Activated B cell treated with CpG ODN at 0.5 μM for 24 hours (primary cell): ENCODE data around the gene ITPA. TPM values are rescaled to one million over a fixed set of nuclear protein-coding genes. Genes with fewer than 3 reads are reported as not detected.

Source experiments
- ATAC-seq: fragments of 200-7000 bp; cut with Tn5 transposase; one replicate; pipeline ENCODE4 v1.10.0; 2021; ENCODE audit warnings: low read depth, mild to moderate bottlenecking, moderate library complexity
- CTCF ChIA-PET: fragments of 350-600 bp; sonication (Branson Sonifier 250); formaldehyde crosslinking; loops from one replicate; lab custom pipeline; 2021; ENCODE audit warnings: antibody characterized with exemption; lab: Charles Lee
- POLR2A ChIA-PET: fragments of 350-600 bp; sonication (Branson Sonifier 250); formaldehyde crosslinking; loops from one replicate; lab custom pipeline; 2021; ENCODE audit warnings: antibody characterized with exemption; lab: Charles Lee
- DNase-seq: peaks from one replicate; pipeline ENCODE4 v3.0.0; 2022
- H3K27ac Mint-ChIP-seq: one replicate; pipeline ENCODE4 v1.8.0; 2020; ENCODE audit warnings: mixed read lengths
- H3K27me3 Mint-ChIP-seq: one replicate; pipeline ENCODE4 v1.8.0; 2021; ENCODE audit warnings: mixed read lengths
- H3K36me3 Mint-ChIP-seq: one replicate; pipeline ENCODE4 v1.8.0; 2021; ENCODE audit warnings: low read depth, mixed read lengths
- H3K4me1 Mint-ChIP-seq: one replicate; pipeline ENCODE4 v1.8.0; 2021; ENCODE audit warnings: mixed read lengths
- H3K4me3 Mint-ChIP-seq: one replicate; pipeline ENCODE4 v1.8.0; 2020; ENCODE audit warnings: mild to moderate bottlenecking, mixed read lengths
- H3K9me3 Mint-ChIP-seq: one replicate; pipeline ENCODE4 v1.8.0; 2020; ENCODE audit warnings: mixed read lengths
- CTCF ChIP-seq: fragments of 200-600 bp; IDR thresholded peaks from one replicate; pipeline ENCODE4 v1.8.0; 2022; ENCODE audit warnings: antibody characterized with exemption, mild to moderate bottlenecking
- intact Hi-C: fragments of 100-400 bp; cut with micrococcal nuclease; formaldehyde crosslinking; loops from one replicate; pipeline ENCODE4 v1.15.1; 2024
- total RNA-seq: library from RNA; stranded (reverse); gene quantifications from 2 replicates; pipeline ENCODE4 v1.2.3, GENCODE V29; 2022

The ITPA gene
- total RNA-seq, 1 donor from 2014 or later = 84.8 TPM

- ChIA-PET CTCF (no interaction called here), POLR2A (no interaction called here)
- peaks cover 19% of the 10 kb centered on the region for H3K36me3 Mint-ChIP-seq
- no peak overlapping the region for H3K4me3 Mint-ChIP-seq
- no peaks in the 10 kb centered on the region for H3K9me3 Mint-ChIP-seq
- intact Hi-C loops = no loop called here
- ATAC-seq (no peak), DNase-seq (no peak)
- TF ChIP-seq CTCF = no peak
- no peak overlapping the region for H3K27ac Mint-ChIP-seq
- H3K27me3 Mint-ChIP-seq = no peaks in the 10 kb centered on the region
- H3K4me1 Mint-ChIP-seq = no peaks in the 10 kb centered on the region
These were observed 46.4 kb downstream of the ITPA start for GRCh38 chr20:3255728-3256127.

DNA sequence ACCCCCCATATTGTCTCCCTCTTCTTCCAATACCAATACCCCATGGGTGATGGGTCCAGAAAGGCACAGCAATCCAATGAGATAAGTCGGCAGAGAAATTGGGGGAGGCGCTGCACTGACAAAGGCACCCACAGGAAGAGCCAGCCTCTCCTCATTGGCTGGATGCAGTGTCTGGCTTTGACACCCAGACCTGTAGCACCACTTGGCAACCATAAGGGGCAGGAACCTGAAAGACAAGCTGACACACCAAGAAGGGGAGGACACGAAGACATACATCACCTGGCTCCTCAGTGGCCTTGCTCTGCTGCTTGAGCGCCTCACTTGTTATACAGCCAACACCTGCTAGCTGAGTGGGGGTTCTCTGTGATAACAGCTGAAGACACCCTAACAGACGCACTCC, 49.1 kb downstream of the ITPA start:
- POLR2A ChIA-PET = no interaction called here
- DNase-seq = no peak
- no peaks in the 10 kb centered on the region for H3K9me3 Mint-ChIP-seq
- H3K4me3 Mint-ChIP-seq = no peak overlapping the region
- CTCF ChIA-PET = no interaction called here
- no peaks in the 10 kb centered on the region for H3K27me3 Mint-ChIP-seq
- no peak for TF ChIP-seq CTCF
- no peaks in the 10 kb centered on the region for H3K4me1 Mint-ChIP-seq
- peaks cover 28% of the 10 kb centered on the region for H3K36me3 Mint-ChIP-seq
- intact Hi-C loops = no loop called here
- ATAC-seq = no peak
- H3K27ac Mint-ChIP-seq = no peak overlapping the region

- DNase-seq (no peak), ATAC-seq (no peak)
- Mint-ChIP-seq H3K27ac (no peak overlapping the region), H3K36me3 (peaks cover 16% of the 10 kb centered on the region), H3K27me3 (no peaks in the 10 kb centered on the region), H3K9me3 (no peaks in the 10 kb centered on the region), H3K4me1 (no peaks in the 10 kb centered on the region), H3K4me3 (no peak overlapping the region)
- ChIA-PET POLR2A (interaction anchor here (0.7 kb wide), 1 partner anchor 54 kb away, joined by 5 read pairs; no protein-coding TSS in a partner anchor), CTCF (no interaction called here)
- no peak for TF ChIP-seq CTCF
- intact Hi-C loops = no loop called here
These were observed 53.3 kb downstream of the ITPA start for GRCh38 chr20:3262566-3262965.

GRCh38 chr20:3270051-3270450, 60.8 kb downstream of the ITPA start:
- TF ChIP-seq CTCF = no peak
- intact Hi-C loops = no loop called here
- ChIA-PET POLR2A (no interaction called here), CTCF (no interaction called here)
- Mint-ChIP-seq H3K9me3 (no peaks in the 10 kb centered on the region), H3K4me3 (no peak overlapping the region), H3K27ac (no peak overlapping the region), H3K27me3 (no peaks in the 10 kb centered on the region), H3K4me1 (no peaks in the 10 kb centered on the region), H3K36me3 (peaks cover 9% of the 10 kb centered on the region)
- ATAC-seq (no peak), DNase-seq (no peak)

DNA sequence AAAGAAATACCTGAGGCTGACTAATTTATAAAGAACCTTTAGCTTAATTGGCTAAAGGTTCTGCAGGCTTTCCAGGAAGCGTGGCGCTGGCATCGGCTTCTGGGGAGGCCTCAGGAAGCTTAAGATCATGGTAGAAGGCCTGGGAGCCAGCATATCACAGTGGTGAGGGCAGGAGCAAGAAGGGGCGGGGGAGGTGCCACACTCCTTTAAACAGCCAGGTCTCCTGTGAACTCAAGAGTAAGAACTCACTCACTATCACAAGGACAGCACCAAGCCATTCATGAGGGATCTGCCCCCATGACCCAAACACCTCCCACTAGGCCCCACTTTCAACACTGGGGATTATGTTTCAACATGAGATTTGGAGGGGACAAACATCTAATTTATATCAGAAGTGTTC, 64.1 kb downstream of the ITPA start:
- intact Hi-C loops = no loop called here
- ChIA-PET POLR2A (no interaction called here), CTCF (no interaction called here)
- H3K4me3 Mint-ChIP-seq = no peak overlapping the region
- H3K27ac Mint-ChIP-seq = no peak overlapping the region
- no peaks in the 10 kb centered on the region for H3K27me3 Mint-ChIP-seq
- TF ChIP-seq CTCF = no peak
- no peak for ATAC-seq
- H3K4me1 Mint-ChIP-seq = no peaks in the 10 kb centered on the region
- no peaks in the 10 kb centered on the region for H3K9me3 Mint-ChIP-seq
- peaks cover 17% of the 10 kb centered on the region for H3K36me3 Mint-ChIP-seq
- no peak for DNase-seq

Other genes with a start within 250 kb of the ITPA start
- gene GNRH2, start 165.9 kb upstream of the ITPA start, total RNA-seq = 0.75 TPM in 1 of 2 replicates, not detected in the other
- 30.6 and 34.7 TPM in 2 replicates for gene MRPS26, start 163.4 kb upstream of the ITPA start, total RNA-seq
- gene OXT, start 137.9 kb upstream of the ITPA start, total RNA-seq = not detected in 2 replicates
- not detected in 2 replicates for gene AVP, start 124.8 kb upstream of the ITPA start, total RNA-seq
- 23.7 and 24.6 TPM in 2 replicates for gene FASTKD5, start 49.6 kb upstream of the ITPA start, total RNA-seq
- gene UBOX5, start 49.6 kb upstream of the ITPA start, total RNA-seq = 8.9 and 9.6 TPM in 2 replicates
- 0.64 and 0.84 TPM in 2 replicates for gene LZTS3, start 35.9 kb upstream of the ITPA start, total RNA-seq
- gene DDRGK1, start 4.8 kb upstream of the ITPA start, total RNA-seq = 37.1 and 46.1 TPM in 2 replicates
- gene SLC4A11, start 29.7 kb downstream of the ITPA start, total RNA-seq = 0.58 and 0.88 TPM in 2 replicates
- gene DNAAF9, start 198.2 kb downstream of the ITPA start, total RNA-seq = 3.7 and 4.5 TPM in 2 replicates